Measurements from ENCODE around the gene RNF208.

The RNF208 gene

GRCh38 chr9:137189297-137190295, 32.4 kb downstream of the RNF208 start:
- DNase-seq: no peak

DNA sequence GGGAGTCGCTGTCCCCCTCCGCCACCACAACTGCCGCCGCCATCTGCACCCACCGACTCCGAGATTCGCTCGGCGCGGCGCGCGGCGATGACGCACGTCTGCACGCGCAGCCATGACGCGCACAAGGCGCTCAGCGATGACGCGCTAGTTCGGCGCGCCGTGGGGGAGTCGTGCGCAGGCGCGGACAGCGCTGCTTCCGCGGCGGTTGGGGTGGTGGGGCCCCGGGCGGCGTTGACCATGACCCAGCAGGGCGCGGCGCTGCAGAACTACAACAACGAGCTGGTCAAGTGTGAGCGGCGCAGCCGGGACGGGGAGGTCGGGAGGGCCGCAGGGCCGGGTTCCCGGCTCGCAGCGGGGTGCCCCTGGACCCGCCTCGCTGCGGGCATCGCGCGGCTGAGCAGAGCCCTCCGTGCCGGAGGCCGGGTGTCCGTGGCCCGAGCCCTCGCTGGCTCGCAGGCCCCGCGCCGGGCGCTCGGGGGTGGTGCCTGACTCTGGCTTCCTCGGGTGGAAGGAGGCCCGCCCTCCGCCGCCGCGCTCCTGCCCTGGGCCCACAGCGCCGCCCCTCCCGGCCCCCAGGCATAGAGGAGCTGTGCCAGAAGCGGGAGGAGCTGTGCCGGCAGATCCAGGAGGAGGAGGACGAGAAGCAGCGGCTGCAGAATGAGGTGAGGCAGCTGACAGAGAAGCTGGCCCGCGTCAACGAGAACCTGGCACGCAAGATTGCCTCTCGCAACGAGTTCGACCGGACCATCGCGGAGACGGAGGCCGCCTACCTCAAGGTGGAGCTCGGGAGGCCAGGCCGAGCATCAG, 33.3 kb downstream of the RNF208 start, which contains the start of the genes ANAPC2 and SSNA1:
Gene ANAPC2, minus strand, starts transcription at position 71 of the 807 bp plus-strand sequence. Its CDS starts 28 bp downstream, at position 43.
Gene SSNA1, plus strand, starts transcription at position 187 of the 807 bp plus-strand sequence. Its CDS starts 51 bp downstream, at position 238.
- peak; percentile 94 for DNase-seq

- DNase-seq: no peak
These were observed 34.0 kb downstream of the RNF208 start for GRCh38 chr9:137188086-137188489.

- no peak for DNase-seq
These were observed 34.7 kb downstream of the RNF208 start for GRCh38 chr9:137187386-137187785.

DNA sequence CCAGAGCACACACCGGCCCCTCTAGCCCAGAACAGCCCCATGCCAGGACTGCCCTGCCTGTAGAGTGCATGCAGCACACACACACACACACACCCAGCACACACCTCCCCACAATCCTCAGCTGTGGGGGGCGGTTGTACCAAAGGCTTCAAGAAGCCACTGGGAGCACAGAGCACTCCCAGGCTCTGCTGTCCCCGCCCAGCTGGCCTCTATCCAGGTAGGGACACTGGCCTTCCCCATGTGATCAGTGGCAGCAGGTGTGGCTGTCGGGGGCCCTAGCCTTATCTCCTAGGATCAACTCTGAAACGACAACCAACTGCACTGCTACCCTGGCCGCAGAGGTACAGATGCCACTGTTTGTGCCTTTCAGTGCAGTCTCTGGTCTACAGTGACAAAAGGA, 35.7 kb downstream of the RNF208 start:
- DNase-seq: no peak

GRCh38 chr9:137185921-137186320, 36.1 kb downstream of the RNF208 start:
- DNase-seq: no peak

GRCh38 chr9:137184881-137185660, 37.0 kb downstream of the RNF208 start:
- DNase-seq: no peak

DNA sequence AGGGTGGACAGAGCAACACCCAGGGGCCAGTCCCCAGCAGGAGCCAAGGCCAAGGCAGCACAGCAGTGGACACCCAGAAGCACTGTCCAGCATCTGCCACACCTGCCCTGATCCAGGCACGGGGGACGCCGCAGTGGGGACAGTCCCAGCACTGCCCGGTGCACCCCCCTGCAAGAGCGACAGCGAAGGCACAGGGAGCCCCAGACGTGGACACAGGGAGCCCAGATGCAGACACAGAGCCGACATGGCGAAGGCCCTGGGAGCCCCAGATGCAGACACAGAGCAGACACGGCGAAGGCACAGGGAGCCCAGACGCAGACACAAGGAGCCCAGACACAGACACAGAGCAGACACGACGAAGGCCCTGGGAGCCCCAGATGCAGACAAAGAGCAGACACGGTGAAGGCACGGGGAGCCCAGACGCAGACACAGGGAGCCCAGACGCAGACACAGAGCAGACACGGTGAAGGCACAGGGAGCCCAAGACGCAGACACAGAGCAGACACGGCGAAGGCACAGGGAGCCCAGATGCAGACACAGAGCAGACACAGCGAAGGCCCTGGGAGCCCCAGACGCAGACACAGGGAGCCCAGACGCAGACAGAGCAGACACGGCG, 38.0 kb downstream of the RNF208 start:
- DNase-seq: no peak

DNA sequence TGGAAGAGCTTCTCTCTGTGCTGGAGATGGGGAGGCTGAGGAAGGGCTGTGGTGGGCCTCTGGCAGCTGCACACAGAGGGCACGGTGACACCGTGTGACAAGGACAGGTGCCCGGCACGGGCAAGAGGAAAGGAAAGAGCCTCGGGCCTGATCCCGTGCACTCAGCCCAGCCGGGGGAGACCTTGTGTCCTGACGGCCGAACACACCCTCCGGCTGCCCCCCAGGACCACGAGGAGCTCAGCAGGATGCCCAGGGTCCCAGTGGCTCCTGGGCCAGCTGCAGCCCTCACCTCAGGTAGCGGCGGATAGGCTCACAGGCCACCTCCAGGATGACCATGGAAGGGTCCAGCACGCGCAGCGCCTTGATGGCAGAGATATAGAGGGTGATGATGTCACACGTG, 39.2 kb downstream of the RNF208 start:
- DNase-seq: no peak

- DNase-seq: no peak
These were observed 40.4 kb downstream of the RNF208 start for GRCh38 chr9:137181680-137182079.

DNA sequence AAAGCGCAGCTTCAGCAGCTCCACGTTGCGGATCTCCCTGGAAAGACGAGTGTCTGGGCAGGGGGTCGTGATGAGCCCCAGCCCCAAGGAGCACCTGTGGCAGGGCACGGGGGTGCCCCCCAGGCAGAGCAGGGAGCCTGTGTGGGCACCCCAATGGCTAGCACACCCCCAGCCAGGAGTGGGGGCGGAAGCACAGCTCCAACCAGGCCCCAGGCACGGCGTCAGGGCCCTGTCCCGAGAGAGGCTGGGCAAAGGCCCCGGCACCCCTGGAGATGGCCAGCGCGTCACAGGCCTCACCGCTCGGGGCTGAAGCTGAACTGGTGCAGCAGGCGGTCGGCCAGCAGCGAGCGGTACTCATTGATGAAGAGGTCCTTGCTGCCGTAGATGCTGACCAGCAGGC, 41.5 kb downstream of the RNF208 start:
- DNase-seq: no peak

GRCh38 chr9:137179761-137180160, 42.3 kb downstream of the RNF208 start:
- no peak for DNase-seq

DNA sequence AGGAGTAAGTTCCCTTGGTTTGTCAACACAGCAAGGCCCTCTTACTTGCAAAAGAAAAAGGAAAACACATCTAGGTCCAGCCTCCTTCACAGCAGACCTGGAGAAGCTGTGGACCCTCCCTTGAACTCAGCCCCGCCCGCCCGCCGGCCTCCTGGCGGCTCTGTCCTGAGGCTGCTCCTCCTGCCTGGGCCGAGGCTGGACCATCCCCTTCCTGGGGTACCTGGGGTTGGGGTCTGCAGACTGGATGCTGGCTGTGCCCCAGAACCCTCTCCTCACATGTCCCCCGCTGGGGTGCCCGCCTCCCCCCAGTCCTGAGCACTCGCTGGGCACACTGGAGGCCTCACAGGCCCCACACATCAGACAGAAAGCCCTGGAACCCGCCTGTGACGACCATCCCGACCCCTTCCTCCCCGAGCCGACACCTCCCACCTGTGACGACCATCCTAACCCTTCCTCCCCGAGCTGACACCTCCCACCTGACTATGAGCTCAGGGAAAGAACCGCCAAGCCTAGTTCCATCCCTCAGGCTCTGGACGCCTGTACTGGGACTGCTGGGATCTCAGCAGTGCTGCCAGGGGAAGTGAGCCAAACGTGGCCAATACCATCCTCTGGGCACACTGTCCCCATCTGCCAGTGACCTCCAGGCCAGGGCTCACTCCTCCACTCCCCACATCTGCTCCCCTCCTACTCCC, 43.0 kb downstream of the RNF208 start:
- no peak for DNase-seq

GRCh38 chr9:137178201-137178938, 43.7 kb downstream of the RNF208 start:
- DNase-seq: no peak

GRCh38 chr9:137176302-137177182, 45.5 kb downstream of the RNF208 start:
- DNase-seq: peak; percentile 35

DNA sequence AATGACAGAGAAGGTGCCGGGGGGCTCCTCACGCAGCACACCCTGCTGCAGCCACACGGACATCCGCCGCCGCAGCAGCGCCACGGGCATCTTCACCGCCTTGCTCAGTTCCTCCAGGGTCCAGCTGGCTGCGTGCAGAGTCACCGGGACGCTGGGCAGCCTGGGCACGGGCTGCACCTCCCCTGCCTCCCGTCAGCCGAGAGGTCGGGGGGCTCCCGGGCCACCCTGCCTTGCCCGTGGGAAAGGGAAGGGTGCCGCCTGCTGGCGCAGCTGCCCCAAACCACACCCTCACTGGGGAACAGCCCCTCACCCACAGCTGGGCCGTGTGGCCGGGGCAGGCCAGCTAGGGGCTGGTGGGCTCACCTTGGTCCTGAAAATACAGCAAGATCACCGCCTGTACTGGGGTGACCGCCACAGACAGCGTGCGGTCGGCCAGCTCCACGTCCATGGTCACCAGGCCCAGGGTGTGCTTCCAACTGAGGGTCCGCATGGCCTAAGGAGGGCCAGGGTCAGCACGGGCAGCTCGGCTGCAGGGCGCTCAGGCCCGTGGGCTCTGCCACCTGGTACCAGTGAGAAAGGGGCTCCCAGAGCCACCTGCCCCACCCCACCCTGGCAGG, 46.6 kb downstream of the RNF208 start:
- DNase-seq: peak; percentile 28

DNA sequence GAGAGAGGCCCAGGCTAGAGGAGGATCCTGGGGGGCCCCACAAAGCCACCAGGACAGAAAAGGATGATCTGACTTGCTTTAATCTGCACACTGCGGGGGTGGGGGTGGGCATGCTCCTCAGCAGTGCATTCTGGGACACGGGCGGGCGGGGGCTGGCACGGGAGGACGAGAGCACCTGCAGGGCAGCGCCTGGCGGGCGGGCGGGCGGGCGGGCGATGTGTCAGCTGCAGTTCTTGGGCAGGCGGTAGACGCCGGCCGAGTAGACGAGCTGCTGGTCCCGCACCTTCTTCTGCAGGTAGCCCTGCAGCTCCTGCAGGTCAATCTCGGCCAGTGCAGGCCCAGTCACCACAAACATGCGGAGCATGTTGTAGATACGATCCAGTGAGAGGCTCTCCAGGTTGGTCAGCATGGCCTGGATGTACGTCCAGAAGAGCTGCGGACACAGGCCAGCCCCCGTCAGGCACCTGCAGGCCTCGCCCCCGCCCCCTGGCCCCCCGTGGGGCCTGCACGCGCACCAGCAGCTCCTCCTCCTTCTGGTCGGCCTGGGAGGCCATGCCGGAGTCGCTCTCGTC, 47.2 kb downstream of the RNF208 start:
- no peak for DNase-seq

- DNase-seq: no peak
These were observed 48.0 kb downstream of the RNF208 start for GRCh38 chr9:137173796-137174664.
